Tibial artery (tissue), 4 donors: ENCODE data around the gene SH3GL3.

Experiments
- DNase-seq, 2 donors: peaks; one replicate each; pipeline ENCODE4 v3.0.0-alpha.2; 2019
- H3K27ac ChIP-seq, 2 donors: fragments of 200-600 bp; sonication (generic) in 1 of 2; 1 replicate in 1 of 2; 2 replicates in 1 of 2; pipeline ENCODE4 v1.5.1; 2018 to 2019; ENCODE audit warnings: mild to moderate bottlenecking in 1 of 2
- H3K27me3 ChIP-seq, 2 donors: fragments of 200-600 bp; sonication (generic) in 1 of 2; one replicate each; pipeline versions ENCODE4 v1.5.1 to v1.6.0; 2016 to 2019
- H3K36me3 ChIP-seq, 3 donors: fragments of 200-600 bp; sonication (generic) in 2 of 3; one replicate each; pipeline ENCODE4 v1.5.1; 2016 to 2019; ENCODE audit warnings: mild to moderate bottlenecking in 2 of 3
- H3K4me1 ChIP-seq, 4 donors: fragments of 200-600 bp; sonication (generic) in 2 of 4; 1 replicate in 3 of 4; 2 replicates in 1 of 4; pipeline ENCODE4 v1.5.1; 2016 to 2019
- H3K4me3 ChIP-seq, 2 donors: fragments of 200-600 bp; sonication (generic) in 1 of 2; 1 replicate in 1 of 2; 2 replicates in 1 of 2; pipeline ENCODE4 v1.5.1; 2018 to 2019; ENCODE audit warnings: mild to moderate bottlenecking in 2 of 2
- H3K9me3 ChIP-seq, 3 donors: fragments of 200-600 bp; sonication (generic) in 1 of 3; one replicate each; pipeline ENCODE4 v1.5.1; 2016 to 2019
- intact Hi-C: fragments of 100-400 bp; cut with DNase I; formaldehyde crosslinking; loops from one replicate; pipeline ENCODE4 v1.15.0; 2023; ENCODE audit warnings: low total_unique reads
- TF ChIP-seq, protein P1 (sequence below), 2 experiments: fragments of 200-600 bp in 1 of 2; fragments of 450-650 bp in 1 of 2; IDR thresholded peaks; one replicate each; pipeline ENCODE4 v1.5.1; 2017 to 2019; ENCODE audit warnings: antibody characterized with exemption in 2 of 2, mild to moderate bottlenecking in 1 of 2, moderate library complexity in 1 of 2

SH3GL3 gene

DNA sequence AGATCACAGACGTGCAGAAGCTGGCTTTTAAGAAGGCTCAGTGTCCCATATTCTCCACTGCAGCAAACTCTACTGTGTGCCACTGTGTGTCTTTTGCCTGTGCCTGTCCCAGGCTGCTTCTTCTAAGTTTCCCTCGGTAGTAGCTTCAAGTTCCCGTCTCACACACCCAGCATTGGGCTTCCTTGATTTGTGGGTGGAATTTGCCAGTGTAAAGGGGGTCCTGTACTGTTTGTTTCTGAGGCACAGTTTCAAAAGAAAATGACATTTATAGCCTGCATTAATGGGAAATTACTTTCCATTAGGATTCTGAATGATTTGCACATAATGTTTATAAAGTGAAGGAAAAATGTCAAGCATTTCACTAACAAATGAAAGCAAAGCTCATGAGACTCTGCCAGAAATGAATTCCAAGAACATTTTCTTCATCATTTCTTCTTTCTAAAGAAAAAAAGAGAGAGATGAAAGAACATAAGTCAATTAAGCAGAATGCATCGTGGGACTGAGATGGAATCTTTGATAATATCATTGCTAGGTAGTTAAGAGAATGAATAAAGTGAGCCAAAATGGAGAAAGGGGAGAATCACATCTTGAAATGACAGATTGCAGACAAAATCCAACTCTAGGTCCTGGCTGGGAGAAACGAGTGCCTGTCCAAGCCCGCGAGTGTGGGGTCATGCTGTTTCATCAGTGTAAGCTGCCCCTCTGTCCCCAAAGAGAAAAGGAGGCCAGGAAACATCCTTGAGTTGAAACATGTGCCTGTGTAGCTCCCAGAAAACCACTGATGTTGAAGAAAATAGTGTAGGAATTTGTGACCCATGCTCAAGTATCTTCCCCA is 158.2 kb downstream of the SH3GL3 start:
- H3K4me3 ChIP-seq, result no peak overlapping the region
- TF ChIP-seq, protein P1, sequence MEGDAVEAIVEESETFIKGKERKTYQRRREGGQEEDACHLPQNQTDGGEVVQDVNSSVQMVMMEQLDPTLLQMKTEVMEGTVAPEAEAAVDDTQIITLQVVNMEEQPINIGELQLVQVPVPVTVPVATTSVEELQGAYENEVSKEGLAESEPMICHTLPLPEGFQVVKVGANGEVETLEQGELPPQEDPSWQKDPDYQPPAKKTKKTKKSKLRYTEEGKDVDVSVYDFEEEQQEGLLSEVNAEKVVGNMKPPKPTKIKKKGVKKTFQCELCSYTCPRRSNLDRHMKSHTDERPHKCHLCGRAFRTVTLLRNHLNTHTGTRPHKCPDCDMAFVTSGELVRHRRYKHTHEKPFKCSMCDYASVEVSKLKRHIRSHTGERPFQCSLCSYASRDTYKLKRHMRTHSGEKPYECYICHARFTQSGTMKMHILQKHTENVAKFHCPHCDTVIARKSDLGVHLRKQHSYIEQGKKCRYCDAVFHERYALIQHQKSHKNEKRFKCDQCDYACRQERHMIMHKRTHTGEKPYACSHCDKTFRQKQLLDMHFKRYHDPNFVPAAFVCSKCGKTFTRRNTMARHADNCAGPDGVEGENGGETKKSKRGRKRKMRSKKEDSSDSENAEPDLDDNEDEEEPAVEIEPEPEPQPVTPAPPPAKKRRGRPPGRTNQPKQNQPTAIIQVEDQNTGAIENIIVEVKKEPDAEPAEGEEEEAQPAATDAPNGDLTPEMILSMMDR (IDR thresholded peaks at IDR 0.05), result no peak
- H3K27ac ChIP-seq, result peak overlapping the region in 1 of 2 donors; percentile 23
- DNase-seq, result peak in 1 of 2 donors; percentile 58
- intact Hi-C loops, result no loop called here
- H3K27me3 ChIP-seq, result no peaks in the 10 kb centered on the region
- peaks cover 0 to 16% (median 6%) of the 10 kb centered on the region in 4 donors for H3K4me1 ChIP-seq
- H3K36me3 ChIP-seq, result no peaks in the 10 kb centered on the region
- no peaks in the 10 kb centered on the region for H3K9me3 ChIP-seq

DNA sequence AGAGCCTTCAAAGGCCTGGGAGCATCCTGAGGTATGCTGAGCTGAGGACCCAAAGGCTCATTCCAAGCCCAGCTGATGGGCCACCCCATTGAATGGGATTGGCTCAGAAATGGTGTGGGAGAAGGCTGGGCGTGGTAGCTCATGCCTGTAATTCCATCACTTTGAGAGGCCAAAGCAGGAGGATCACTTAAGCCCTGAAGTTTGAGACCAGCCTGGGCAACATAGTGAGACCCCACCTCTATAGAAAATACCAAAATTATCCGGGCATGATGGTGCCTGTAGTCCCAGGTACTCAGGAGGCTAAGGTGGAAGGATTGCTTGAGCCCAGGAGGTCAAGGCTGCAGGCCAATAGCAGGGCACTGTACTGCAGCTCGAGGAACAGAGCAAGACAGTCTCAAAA is 163.0 kb downstream of the SH3GL3 start:
- no peaks in the 10 kb centered on the region for H3K9me3 ChIP-seq
- no peaks in the 10 kb centered on the region for H3K36me3 ChIP-seq
- intact Hi-C loops, result no loop called here
- H3K4me1 ChIP-seq, result peaks cover 0 to 12% (median 6%) of the 10 kb centered on the region in 4 donors
- TF ChIP-seq, protein P1 (IDR thresholded peaks at IDR 0.05), result no peak
- H3K27me3 ChIP-seq, result no peaks in the 10 kb centered on the region
- H3K27ac ChIP-seq, result no peak overlapping the region
- DNase-seq, result no peak
- H3K4me3 ChIP-seq, result no peak overlapping the region

DNA sequence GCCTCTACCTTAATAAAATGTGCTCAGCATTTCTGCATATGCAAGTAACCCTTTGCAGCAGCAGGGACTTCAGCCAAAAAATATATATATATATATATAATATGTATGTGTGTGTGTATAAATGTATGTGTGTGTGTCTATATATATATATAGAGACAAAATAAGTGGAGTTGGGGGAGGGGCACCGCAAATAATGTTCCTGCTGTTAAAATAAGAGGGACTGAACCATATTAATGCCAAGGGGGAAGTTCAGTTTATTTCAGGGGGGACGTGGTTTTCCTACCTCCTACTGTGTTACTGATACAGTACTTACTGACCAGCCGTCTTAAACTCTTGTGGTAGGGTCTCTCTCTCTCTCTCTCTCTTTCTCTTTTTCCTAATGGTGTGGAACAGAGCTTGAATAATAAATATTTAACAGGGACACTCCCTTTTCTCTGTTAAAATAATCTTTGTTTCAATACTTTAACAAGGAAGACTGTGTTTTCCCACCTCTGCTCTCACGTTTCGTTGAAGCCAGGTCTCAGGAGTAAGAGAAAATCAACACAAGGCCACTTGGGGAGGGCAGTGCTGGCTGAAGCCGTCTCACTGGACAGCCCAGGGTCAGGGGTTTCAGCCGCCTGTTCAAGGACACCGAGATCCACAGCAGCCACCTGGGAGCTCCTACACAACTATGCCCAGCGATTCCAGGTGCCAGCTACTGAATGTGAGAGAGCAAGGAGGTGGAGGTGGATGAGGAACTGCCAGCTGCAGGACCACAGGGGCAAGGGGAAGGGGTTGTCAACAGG is 164.0 kb downstream of the SH3GL3 start:
- no peak for DNase-seq
- Histone ChIP-seq H3K4me3 (no peak overlapping the region), H3K27me3 (no peaks in the 10 kb centered on the region), H3K4me1 (peaks cover 0 to 6% (median 2%) of the 10 kb centered on the region in 4 donors), H3K9me3 (no peaks in the 10 kb centered on the region), H3K27ac (no peak overlapping the region), H3K36me3 (no peaks in the 10 kb centered on the region)
- intact Hi-C loops, result no loop called here
- TF ChIP-seq, protein P1 (IDR thresholded peaks at IDR 0.05), result no peak

DNA sequence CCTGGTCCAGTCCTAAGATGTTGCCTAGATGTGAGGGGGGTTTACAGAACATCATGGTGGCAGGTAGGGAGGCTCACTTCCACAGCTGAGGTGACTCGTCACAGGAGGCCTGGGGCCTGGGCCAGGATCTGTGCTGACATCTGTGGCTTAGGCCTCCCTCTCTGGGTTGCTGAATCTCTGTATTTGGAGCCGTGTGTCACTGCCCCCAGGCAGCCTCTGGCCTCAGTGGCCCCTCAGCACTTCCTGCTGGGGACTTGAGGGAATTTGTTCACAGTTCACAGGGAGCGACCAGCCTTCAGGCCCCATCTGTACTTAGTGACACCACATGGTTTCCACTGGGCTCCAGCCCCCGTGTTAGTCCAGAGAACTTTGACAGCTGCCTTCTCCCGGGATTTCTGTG is 165.1 kb downstream of the SH3GL3 start:
- no peak for DNase-seq
- Histone ChIP-seq H3K9me3 (no peaks in the 10 kb centered on the region), H3K4me3 (no peak overlapping the region), H3K36me3 (no peaks in the 10 kb centered on the region), H3K4me1 (peaks cover 0 to 6% (median 2%) of the 10 kb centered on the region in 4 donors), H3K27me3 (no peaks in the 10 kb centered on the region), H3K27ac (no peak overlapping the region)
- TF ChIP-seq, protein P1 (IDR thresholded peaks at IDR 0.05), result no peak
- intact Hi-C loops, result no loop called here

DNA sequence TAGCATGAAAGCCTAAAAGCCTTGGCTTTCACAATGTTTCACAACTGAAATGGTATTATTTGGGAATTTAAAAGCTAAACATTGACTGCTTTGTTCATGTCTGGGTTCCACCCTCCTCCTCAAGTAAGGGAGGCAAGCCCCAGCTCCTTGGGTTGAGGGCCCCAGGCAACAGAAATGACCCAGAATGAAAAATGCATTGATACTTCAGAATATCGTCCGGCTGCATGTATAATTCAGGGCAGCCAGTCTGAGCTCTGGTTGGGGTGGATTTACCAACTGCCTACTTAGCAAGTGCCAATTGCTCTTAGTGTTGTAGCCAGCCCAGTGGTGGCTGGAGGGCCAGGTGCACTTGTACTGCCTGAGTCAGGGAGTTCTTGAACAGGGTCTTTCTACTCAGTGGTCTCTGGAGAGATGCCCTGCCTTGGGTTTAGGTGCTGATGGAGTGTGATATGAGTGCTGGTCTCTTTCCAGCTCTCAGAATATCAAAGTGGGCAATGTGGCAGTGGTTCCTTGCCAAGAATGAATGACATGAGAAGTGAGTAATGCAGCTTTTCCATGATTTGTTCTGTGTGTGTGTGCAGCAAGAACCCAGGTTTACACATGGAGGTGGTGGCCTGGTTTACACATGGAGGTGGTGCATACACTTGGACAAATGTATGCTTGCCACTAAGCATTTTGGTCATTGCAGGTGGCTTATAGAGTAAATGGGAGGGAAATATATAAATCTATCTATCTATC is 165.9 kb downstream of the SH3GL3 start:
- intact Hi-C loops, result no loop called here
- no peaks in the 10 kb centered on the region for H3K9me3 ChIP-seq
- TF ChIP-seq, protein P1 (IDR thresholded peaks at IDR 0.05), result no peak
- H3K27me3 ChIP-seq, result no peaks in the 10 kb centered on the region
- H3K4me3 ChIP-seq, result no peak overlapping the region
- H3K4me1 ChIP-seq, result peaks cover 0 to 6% (median 2%) of the 10 kb centered on the region in 4 donors
- no peaks in the 10 kb centered on the region for H3K36me3 ChIP-seq
- H3K27ac ChIP-seq, result no peak overlapping the region
- no peak for DNase-seq
